H1 (cell line): ENCODE results near the gene ITSN1. TPM values are rescaled to one million over a fixed set of nuclear protein-coding genes. Genes with fewer than 3 reads are reported as not detected.

Experiments used
- CTCF ChIA-PET: fragments of 300-600 bp; sonication (Branson Sonifier 250); formaldehyde crosslinking; loops from one replicate; lab custom pipeline; 2021; ENCODE audit not compliant: partially characterized antibody; lab: Charles Lee
- POLR2A ChIA-PET: fragments of 300-600 bp; sonication (Branson Sonifier 250); formaldehyde crosslinking; loops from one replicate; lab custom pipeline; 2021; ENCODE audit warnings: inconsistent platforms; ENCODE audit not compliant: partially characterized antibody; lab: Charles Lee
- DNase-seq, 2 experiments: peaks; one replicate each; pipeline versions ENCODE4 v3.0.0 to v3.0.0-alpha.2; 2010 to 2022; ENCODE audit warnings: low spot score in 2 of 2, low read depth in 1 of 2, mixed read lengths in 1 of 2
- FAIRE-seq: peaks from 2 replicates; lab custom pipeline; 2011; peaks lifted over from hg19 to GRCh38; lab: Jason Lieb, UNC
- H2AFZ ChIP-seq: 2 replicates; pipeline ENCODE4 v1.8.1; 2012; ENCODE audit warnings: low read length, inconsistent platforms
- H2AK5ac ChIP-seq: 2 replicates; pipeline ENCODE4 v1.6.1; 2013; ENCODE audit warnings: low read depth, low read length
- H2BK120ac ChIP-seq: replicated peaks from 2 replicates; pipeline ENCODE3; 2013; ENCODE audit warnings: low read depth, low read length, inconsistent platforms
- H2BK12ac ChIP-seq: 2 replicates; pipeline ENCODE4 v1.6.1; 2013; ENCODE audit warnings: low read depth, low read length
- H2BK15ac ChIP-seq: 2 replicates; pipeline ENCODE4 v1.6.1; 2013; ENCODE audit warnings: low read length
- H2BK20ac ChIP-seq: 2 replicates; pipeline ENCODE4 v1.6.1; 2013; ENCODE audit warnings: low read length
- H2BK5ac ChIP-seq: 2 replicates; pipeline ENCODE4 v1.6.1; 2013; ENCODE audit warnings: low read depth, low read length
- H3K14ac ChIP-seq: 2 replicates; pipeline ENCODE4 v1.6.1; 2013; ENCODE audit warnings: inconsistent platforms; ENCODE audit not compliant: insufficient read length
- H3K18ac ChIP-seq: 2 replicates; pipeline ENCODE4 v1.6.1; 2013; ENCODE audit warnings: low read length; ENCODE audit errors: extremely low read depth
- H3K23ac ChIP-seq: 2 replicates; pipeline ENCODE4 v1.6.1; 2013; ENCODE audit warnings: inconsistent platforms; ENCODE audit not compliant: insufficient read length
- H3K23me2 ChIP-seq: 2 replicates; pipeline ENCODE4 v1.6.1; 2013; ENCODE audit warnings: low read depth, low read length
- H3K27ac ChIP-seq: 2 replicates; pipeline ENCODE4 v1.6.1; 2011; ENCODE audit warnings: low read depth, low read length, inconsistent platforms
- H3K27me3 ChIP-seq, 4 experiments: replicated peaks in 1 of 4; 1 replicate in 1 of 4; 2 replicates in 3 of 4; pipeline versions ENCODE4 v1.6.1 to v1.8.1; 2011 to 2013; ENCODE audit warnings: low read length in 3 of 4, mild to moderate bottlenecking in 3 of 4, inconsistent platforms in 2 of 4, mixed read lengths in 2 of 4, moderate library complexity in 1 of 4; ENCODE audit not compliant: control insufficient read depth in 3 of 4, insufficient read depth in 3 of 4; ENCODE audit errors: extremely low read depth in 1 of 4
- H3K36me3 ChIP-seq, 4 experiments: 2 replicates each; pipeline versions ENCODE4 v1.6.1 to v1.8.1; 2011 to 2013; ENCODE audit warnings: mild to moderate bottlenecking in 4 of 4, low read length in 3 of 4, moderate library complexity in 2 of 4, control low read depth in 1 of 4, inconsistent platforms in 1 of 4; ENCODE audit not compliant: insufficient read depth in 4 of 4, control insufficient read depth in 2 of 4
- H3K4ac ChIP-seq: replicated peaks from 2 replicates; pipeline ENCODE3; 2013; ENCODE audit warnings: low read length, low read depth, mixed read lengths, inconsistent platforms; ENCODE audit not compliant: insufficient read length
- H3K4me1 ChIP-seq, 4 experiments: replicated peaks in 1 of 4; 1 replicate in 1 of 4; 2 replicates in 3 of 4; pipeline versions ENCODE4 v1.6.1 to v1.8.1; 2011 to 2013; ENCODE audit warnings: low read length in 3 of 4, inconsistent platforms in 2 of 4, mixed read lengths in 1 of 4; ENCODE audit not compliant: insufficient read depth in 4 of 4, control insufficient read depth in 3 of 4
- H3K4me2 ChIP-seq, 2 experiments: 2 replicates each; pipeline versions ENCODE4 v1.6.1 to v1.8.1; 2011 to 2013; ENCODE audit warnings: low read depth in 2 of 2, low read length in 2 of 2, control low read depth in 1 of 2, inconsistent platforms in 1 of 2, mild to moderate bottlenecking in 1 of 2; ENCODE audit not compliant: insufficient read depth in 1 of 2
- H3K4me3 ChIP-seq, 4 experiments: fragments of 200-600, 300-600 bp in 1 of 4; sonication (generic), shearing (Covaris generic), sonication (Bioruptor Twin) in 1 of 4; 2 replicates each; pipeline versions ENCODE4 v1.5.1 to v1.8.1; 2011 to 2016; ENCODE audit warnings: low read length in 4 of 4, low read depth in 3 of 4, control low read depth in 2 of 4, inconsistent platforms in 2 of 4, mild to moderate bottlenecking in 2 of 4, mixed read lengths in 1 of 4, moderate library complexity in 1 of 4; ENCODE audit not compliant: insufficient read depth in 2 of 4; ENCODE audit errors: extremely low read depth in 1 of 4
- H3K56ac ChIP-seq: replicated peaks from 2 replicates; pipeline ENCODE3; 2013; ENCODE audit warnings: low read depth, mild to moderate bottlenecking, mixed read lengths, low read length, inconsistent platforms; ENCODE audit not compliant: insufficient read length
- H3K79me1 ChIP-seq: 2 replicates; pipeline ENCODE4 v1.6.1; 2013; ENCODE audit warnings: low read depth, low read length, control low read depth
- H3K79me2 ChIP-seq, 2 experiments: 2 replicates each; pipeline versions ENCODE4 v1.6.1 to v1.8.1; 2012 to 2013; ENCODE audit warnings: low read length in 2 of 2, mild to moderate bottlenecking in 2 of 2, inconsistent platforms in 1 of 2; ENCODE audit not compliant: insufficient read depth in 2 of 2, control insufficient read depth in 1 of 2
- H3K9ac ChIP-seq, 4 experiments: replicated peaks in 1 of 4; 1 replicate in 1 of 4; 2 replicates in 3 of 4; pipeline versions ENCODE4 v1.6.1 to v1.8.1; 2011 to 2013; ENCODE audit warnings: low read depth in 3 of 4, low read length in 3 of 4, control low read depth in 2 of 4, mild to moderate bottlenecking in 2 of 4, moderate library complexity in 2 of 4, inconsistent platforms in 1 of 4; ENCODE audit errors: extremely low read depth in 1 of 4
- H3K9me3 ChIP-seq, 2 experiments: 2 replicates each; pipeline versions ENCODE4 v1.6.1 to v1.8.1; 2012 to 2013; ENCODE audit warnings: mild to moderate bottlenecking in 2 of 2, moderate library complexity in 2 of 2, control low read depth in 1 of 2, inconsistent platforms in 1 of 2, low read depth in 1 of 2, low read length in 1 of 2, mixed read lengths in 1 of 2; ENCODE audit not compliant: insufficient read depth in 2 of 2
- H4K20me1 ChIP-seq, 2 experiments: replicated peaks in 1 of 2; 2 replicates each; pipeline versions ENCODE3 to v1.8.1; 2011 to 2013; ENCODE audit warnings: inconsistent platforms in 2 of 2, low read length in 2 of 2, mild to moderate bottlenecking in 1 of 2; ENCODE audit not compliant: insufficient read depth in 2 of 2, control insufficient read depth in 1 of 2
- H4K5ac ChIP-seq: 2 replicates; pipeline ENCODE4 v1.6.1; 2013; ENCODE audit warnings: low read length, low read depth, mixed read lengths, inconsistent platforms; ENCODE audit not compliant: insufficient read length
- H4K8ac ChIP-seq: 2 replicates; pipeline ENCODE4 v1.8.0; 2013; ENCODE audit warnings: mild to moderate bottlenecking, moderate library complexity, low read length, inconsistent platforms; ENCODE audit not compliant: insufficient read depth; ENCODE audit errors: extremely low read depth
- H4K91ac ChIP-seq: replicated peaks from 2 replicates; pipeline ENCODE3; 2013; ENCODE audit warnings: low read length, mixed read lengths, inconsistent platforms; ENCODE audit not compliant: insufficient read length
- BCL11A ChIP-seq, 2 experiments: IDR thresholded peaks; one replicate each; pipeline ENCODE4 v1.6.1; 2011; ENCODE audit warnings: low read depth in 2 of 2, low read length in 2 of 2, mild to moderate bottlenecking in 2 of 2
- CHD2 ChIP-seq: IDR thresholded peaks from 2 replicates; pipeline ENCODE4 v1.6.1; 2012; ENCODE audit warnings: low read length, improper control_type of control experiment
- CTBP2 ChIP-seq: IDR thresholded peaks from 2 replicates; pipeline ENCODE4 v1.7.0; 2011; ENCODE audit warnings: borderline replicate concordance, mild to moderate bottlenecking, moderate library complexity, mixed read lengths, low read length; ENCODE audit not compliant: insufficient read depth, insufficient read length
- EZH2 ChIP-seq: fragments of 200-600 bp; sonication (generic); IDR thresholded peaks from 2 replicates; pipeline ENCODE4 v1.7.1; 2012; ENCODE audit warnings: low read depth, mild to moderate bottlenecking, moderate library complexity, low read length, inconsistent platforms; ENCODE audit not compliant: severe bottlenecking
- HDAC2 ChIP-seq, 2 experiments: fragments of 300-600 bp in 1 of 2; sonication (generic) in 1 of 2; IDR thresholded peaks; 2 replicates each; pipeline ENCODE4 v1.6.1; 2011 to 2012; ENCODE audit warnings: low read depth in 2 of 2, low read length in 2 of 2, mild to moderate bottlenecking in 2 of 2, moderate library complexity in 2 of 2, borderline replicate concordance in 1 of 2, inconsistent platforms in 1 of 2
- SAP30 ChIP-seq: fragments of 300-600 bp; sonication (generic); IDR thresholded peaks from 2 replicates; pipeline ENCODE4 v1.7.1; 2012; ENCODE audit warnings: low read length, moderate library complexity, mild to moderate bottlenecking, inconsistent platforms; ENCODE audit not compliant: insufficient read depth, insufficient replicate concordance
- TAF1 ChIP-seq: IDR thresholded peaks from 2 replicates; pipeline ENCODE4 v1.6.1; 2011; ENCODE audit warnings: mild to moderate bottlenecking, low read depth, low read length
- WGBS, 2 experiments: shearing (Covaris generic) in 1 of 2; methylation state at CpG; one replicate each; pipeline versions ENCODE4 v1.1.6 to v1.1.7; 2013 to 2015; ENCODE audit warnings: low lambda C conversion rate in 2 of 2, mixed read lengths in 2 of 2, inconsistent platforms in 1 of 2, low coverage in 1 of 2, missing lambda C conversion rate in 1 of 2; ENCODE audit not compliant: insufficient replicate concordance in 2 of 2, insufficient coverage in 1 of 2, insufficient read length in 1 of 2; ENCODE audit errors: extremely low coverage in 1 of 2, missing lambda C conversion rate in 1 of 2; 5-methylcytosine and 5-hydroxymethylcytosine counted together
- polyA plus RNA-seq, 7 experiments: library from polyadenylated mRNA; depleted of rRNA in 3 of 7; stranded (reverse) in 5 of 7; unstranded in 2 of 7; fragments of >200 nt in 5 of 7; fragments of 200-250 nt in 2 of 7; gene quantifications; 1 replicate in 5 of 7; 2 replicates in 1 of 7; 4 replicates in 1 of 7; pipeline versions ENCODE4 v1.2.1 to v1.2.3, GENCODE V29; 2011 to 2013; ENCODE audit warnings: missing spikeins in 2 of 7, mixed read lengths in 2 of 7
- total RNA-seq: library from RNA; stranded (reverse); fragmentation: NEBNext Ultra II Directional; extraction: Animal tissue kit (Norgen Biotek cat#: 25700); gene quantifications from 2 replicates; pipeline ENCODE4 v1.2.1, GENCODE V29; 2021
- TF ChIP-seq, protein P1 (sequence below): IDR thresholded peaks from 2 replicates; pipeline ENCODE4 v1.6.1; 2011; ENCODE audit warnings: low read length, improper control_type of control experiment
- TF ChIP-seq, protein P2 (sequence below), 3 experiments: IDR thresholded peaks; 1 replicate in 2 of 3; 2 replicates in 1 of 3; pipeline versions ENCODE4 v1.5.1 to v1.6.1; 2011; ENCODE audit warnings: low read length in 3 of 3, mild to moderate bottlenecking in 3 of 3, inconsistent platforms in 2 of 3, low read depth in 1 of 3, moderate library complexity in 1 of 3; ENCODE audit not compliant: insufficient read depth in 1 of 3; ENCODE audit errors: control extremely low read depth in 1 of 3

The ITSN1 gene
- total and polyA plus RNA-seq, 2 of the 8 experiments (the other 6 are each of a cell fraction or from before 2014, with no cell fraction given): 60.8 to 78.1 TPM

DNA sequence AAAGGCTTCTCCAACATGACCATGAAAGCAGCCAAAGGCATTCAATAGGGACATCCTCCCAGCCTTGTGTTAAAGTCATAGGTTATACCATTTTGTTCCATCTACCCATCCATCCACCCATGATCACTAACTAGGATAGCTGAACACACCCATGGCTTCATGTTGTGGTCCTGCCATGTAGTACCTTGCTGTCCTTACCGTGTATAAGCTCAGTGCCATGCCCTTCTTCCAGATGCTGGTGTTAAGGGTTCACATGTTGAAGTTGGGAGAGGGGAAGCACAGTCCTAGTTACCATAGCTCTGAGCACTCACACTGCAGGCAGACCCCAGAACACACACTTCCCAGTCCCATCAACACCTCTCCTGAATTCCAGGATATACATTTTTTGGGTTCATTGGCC lies 221.8 kb downstream of the ITSN1 start:
- 100% methylated on average over 1 of the region's 1 CpG; no CpG with 5 or more reads in 1 of the 2 experiments for WGBS, 2 experiments
- no peak overlapping the region for H4K8ac ChIP-seq
- peaks cover 0 to 4% (median 1%) of the 10 kb centered on the region in 4 experiments; a peak in 3 of 7 replicates for H3K4me1 ChIP-seq
- no peak overlapping the region for H3K4ac ChIP-seq
- no peaks in the 10 kb centered on the region; a peak in 2 of 7 replicates for H3K27me3 ChIP-seq
- H3K18ac ChIP-seq: no peak overlapping the region
- no peak overlapping the region for H2BK15ac ChIP-seq
- H2AK5ac ChIP-seq: no peak overlapping the region
- no peak overlapping the region for H3K9ac ChIP-seq
- DNase-seq: no peak
- H3K56ac ChIP-seq: no peak overlapping the region
- no peak for FAIRE-seq
- H3K4me3 ChIP-seq: no peak overlapping the region
- no peak overlapping the region for H2BK12ac ChIP-seq
- no peaks in the 10 kb centered on the region for H3K23me2 ChIP-seq
- H3K27ac ChIP-seq: no peak overlapping the region
- no peak overlapping the region for H4K91ac ChIP-seq
- H3K4me2 ChIP-seq: no peak overlapping the region
- no peak overlapping the region for H2BK5ac ChIP-seq
- ChIA-PET POLR2A (interaction anchor here (0.9 kb wide), 1 partner anchor 39 kb away, joined by 4 read pairs; no protein-coding TSS in a partner anchor), CTCF (no interaction called here)
- no peaks in the 10 kb centered on the region for H3K79me1 ChIP-seq
- H2BK20ac ChIP-seq: no peak overlapping the region
- no peak overlapping the region for H2AFZ ChIP-seq
- H3K36me3 ChIP-seq: no peaks in the 10 kb centered on the region
- no peak overlapping the region for H3K23ac ChIP-seq
- H4K5ac ChIP-seq: no peak overlapping the region
- H3K79me2 ChIP-seq: no peaks in the 10 kb centered on the region
- H3K14ac ChIP-seq: no peak overlapping the region
- no peak overlapping the region for H2BK120ac ChIP-seq
- no peaks in the 10 kb centered on the region for H4K20me1 ChIP-seq
- H3K9me3 ChIP-seq: no peaks in the 10 kb centered on the region; a peak in 1 of 4 replicates
- TF ChIP-seq, protein P1, sequence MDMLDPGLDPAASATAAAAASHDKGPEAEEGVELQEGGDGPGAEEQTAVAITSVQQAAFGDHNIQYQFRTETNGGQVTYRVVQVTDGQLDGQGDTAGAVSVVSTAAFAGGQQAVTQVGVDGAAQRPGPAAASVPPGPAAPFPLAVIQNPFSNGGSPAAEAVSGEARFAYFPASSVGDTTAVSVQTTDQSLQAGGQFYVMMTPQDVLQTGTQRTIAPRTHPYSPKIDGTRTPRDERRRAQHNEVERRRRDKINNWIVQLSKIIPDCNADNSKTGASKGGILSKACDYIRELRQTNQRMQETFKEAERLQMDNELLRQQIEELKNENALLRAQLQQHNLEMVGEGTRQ: no peak
- TF ChIP-seq CHD2: no peak
- no peak for TF ChIP-seq HDAC2 (IDR thresholded peaks at IDR 0.05; ENCODE audit: borderline replicate concordance in 1 of 2, low read depth in 2 of 2, low read length in 2 of 2)
- TF ChIP-seq, protein P2, sequence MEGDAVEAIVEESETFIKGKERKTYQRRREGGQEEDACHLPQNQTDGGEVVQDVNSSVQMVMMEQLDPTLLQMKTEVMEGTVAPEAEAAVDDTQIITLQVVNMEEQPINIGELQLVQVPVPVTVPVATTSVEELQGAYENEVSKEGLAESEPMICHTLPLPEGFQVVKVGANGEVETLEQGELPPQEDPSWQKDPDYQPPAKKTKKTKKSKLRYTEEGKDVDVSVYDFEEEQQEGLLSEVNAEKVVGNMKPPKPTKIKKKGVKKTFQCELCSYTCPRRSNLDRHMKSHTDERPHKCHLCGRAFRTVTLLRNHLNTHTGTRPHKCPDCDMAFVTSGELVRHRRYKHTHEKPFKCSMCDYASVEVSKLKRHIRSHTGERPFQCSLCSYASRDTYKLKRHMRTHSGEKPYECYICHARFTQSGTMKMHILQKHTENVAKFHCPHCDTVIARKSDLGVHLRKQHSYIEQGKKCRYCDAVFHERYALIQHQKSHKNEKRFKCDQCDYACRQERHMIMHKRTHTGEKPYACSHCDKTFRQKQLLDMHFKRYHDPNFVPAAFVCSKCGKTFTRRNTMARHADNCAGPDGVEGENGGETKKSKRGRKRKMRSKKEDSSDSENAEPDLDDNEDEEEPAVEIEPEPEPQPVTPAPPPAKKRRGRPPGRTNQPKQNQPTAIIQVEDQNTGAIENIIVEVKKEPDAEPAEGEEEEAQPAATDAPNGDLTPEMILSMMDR (IDR thresholded peaks at IDR 0.05; ENCODE audit: control extremely low read depth in 1 of 3, insufficient read depth in 1 of 3, low read depth in 1 of 3, low read length in 3 of 3): no peak
- no peak for TF ChIP-seq EZH2
- no peak for TF ChIP-seq BCL11A (IDR thresholded peaks at IDR 0.05; ENCODE audit: low read depth in 2 of 2, low read length in 2 of 2)
- TF ChIP-seq SAP30: no peak
- no peak for TF ChIP-seq CTBP2
- no peak for TF ChIP-seq TAF1
